HG02970 (cell line): ENCODE data around the gene UROS.

Experiments used
- ATAC-seq: cut with Tn5 transposase; IDR thresholded peaks from one replicate; pipeline ENCODE4 v1.9.1; 2021; ENCODE audit warnings: mild to moderate bottlenecking, moderate library complexity, moderate number of reproducible peaks; ENCODE audit not compliant: unreplicated experiment, low FRiP score

The UROS gene

GRCh38 chr10:125795128-125795527, 27.9 kb downstream of the UROS start:
- ATAC-seq: no peak

DNA sequence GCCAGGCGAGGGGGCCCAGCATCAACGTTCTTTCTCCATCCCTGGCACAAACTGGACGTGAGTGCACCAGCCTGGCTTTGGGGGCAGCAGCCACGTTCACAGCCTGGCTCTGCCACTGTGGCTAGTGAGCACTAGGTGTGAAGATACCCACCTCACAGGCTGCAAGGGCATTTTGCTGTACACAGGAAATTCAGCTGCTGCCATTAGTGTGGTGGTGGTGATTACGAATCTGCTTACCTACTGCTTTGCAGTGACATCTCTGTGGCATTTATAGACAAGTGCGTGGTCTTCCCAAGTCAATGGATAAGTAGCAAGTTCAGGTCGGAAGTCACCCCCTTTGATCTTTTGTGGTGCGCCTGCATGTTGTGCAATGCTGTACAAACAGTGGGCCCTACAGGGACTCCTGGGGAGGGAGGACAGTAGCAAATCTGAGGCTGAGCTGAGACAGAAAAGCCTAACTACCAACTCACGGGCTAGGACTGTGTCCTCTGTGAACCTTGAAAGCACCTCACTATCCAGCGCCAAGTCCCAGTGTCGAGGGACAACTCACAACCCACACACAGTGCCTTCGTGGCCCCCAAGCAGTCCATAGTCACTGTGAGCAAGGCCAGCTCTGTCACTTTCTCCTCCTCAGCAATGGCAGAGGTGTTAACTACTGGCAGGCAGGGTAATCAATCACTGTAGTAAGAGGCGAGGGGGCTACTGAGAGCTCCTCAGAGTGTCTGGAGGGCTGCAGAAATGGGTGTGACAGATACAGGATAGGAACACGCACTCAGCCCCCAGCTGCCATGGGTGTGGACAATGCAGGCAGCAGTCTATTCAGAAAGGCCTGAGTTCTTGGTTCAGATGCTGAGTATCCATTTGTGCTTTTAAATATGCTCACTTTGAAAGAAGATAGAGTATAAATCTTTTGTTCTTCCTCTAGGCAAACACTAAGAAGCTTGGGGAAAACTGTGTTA, 30.4 kb downstream of the UROS start:
- no peak for ATAC-seq

- no peak for ATAC-seq
These were observed 34.7 kb downstream of the UROS start for GRCh38 chr10:125788156-125789034.

GRCh38 chr10:125785791-125786190, 37.3 kb downstream of the UROS start:
- no peak for ATAC-seq

- ATAC-seq: peak; percentile 74
These were observed 39.1 kb downstream of the UROS start for GRCh38 chr10:125783957-125784356.

DNA sequence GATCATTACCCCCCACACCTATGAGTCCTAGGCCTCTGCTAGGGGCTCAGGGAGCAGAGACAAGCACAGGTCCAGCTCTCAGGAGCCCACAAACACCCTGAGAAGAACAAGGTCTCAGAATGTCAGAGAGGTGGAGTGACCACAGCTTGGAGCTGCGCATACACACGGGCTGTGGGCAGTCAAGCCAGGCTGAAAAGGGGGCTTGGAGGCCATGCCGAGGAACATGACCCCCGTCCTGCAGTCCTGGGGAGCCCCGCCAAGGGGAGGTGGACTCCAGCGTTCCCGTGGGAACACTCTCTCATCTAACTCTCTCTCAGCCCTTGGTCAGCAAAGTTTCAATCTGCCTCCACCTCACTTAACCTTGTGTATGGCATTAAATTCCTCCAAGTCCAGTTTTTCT, 39.6 kb downstream of the UROS start:
- no peak for ATAC-seq

DNA sequence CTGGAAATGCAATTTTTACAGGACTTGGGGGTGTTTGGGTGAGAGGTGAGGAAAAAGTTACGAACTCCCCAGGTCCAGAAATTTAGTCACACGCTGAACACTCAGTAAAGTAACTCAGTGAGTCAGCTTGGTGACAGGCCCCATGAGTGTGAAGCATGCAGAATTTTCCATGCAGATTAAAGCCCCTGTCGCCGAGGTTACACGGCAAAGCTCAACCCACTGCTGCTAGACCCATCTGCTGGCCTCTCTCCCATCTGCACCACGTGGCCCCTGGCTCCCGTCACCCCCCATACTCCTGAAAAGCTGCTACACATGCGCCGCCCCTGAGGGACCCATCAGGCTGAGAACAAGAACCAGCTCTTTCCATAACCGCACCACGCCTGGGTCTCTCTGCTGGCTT, 40.4 kb downstream of the UROS start:
- ATAC-seq: no peak

GRCh38 chr10:125782054-125782453, 41.0 kb downstream of the UROS start:
- ATAC-seq: no peak

- no peak for ATAC-seq
These were observed 41.7 kb downstream of the UROS start for GRCh38 chr10:125781374-125781773.

DNA sequence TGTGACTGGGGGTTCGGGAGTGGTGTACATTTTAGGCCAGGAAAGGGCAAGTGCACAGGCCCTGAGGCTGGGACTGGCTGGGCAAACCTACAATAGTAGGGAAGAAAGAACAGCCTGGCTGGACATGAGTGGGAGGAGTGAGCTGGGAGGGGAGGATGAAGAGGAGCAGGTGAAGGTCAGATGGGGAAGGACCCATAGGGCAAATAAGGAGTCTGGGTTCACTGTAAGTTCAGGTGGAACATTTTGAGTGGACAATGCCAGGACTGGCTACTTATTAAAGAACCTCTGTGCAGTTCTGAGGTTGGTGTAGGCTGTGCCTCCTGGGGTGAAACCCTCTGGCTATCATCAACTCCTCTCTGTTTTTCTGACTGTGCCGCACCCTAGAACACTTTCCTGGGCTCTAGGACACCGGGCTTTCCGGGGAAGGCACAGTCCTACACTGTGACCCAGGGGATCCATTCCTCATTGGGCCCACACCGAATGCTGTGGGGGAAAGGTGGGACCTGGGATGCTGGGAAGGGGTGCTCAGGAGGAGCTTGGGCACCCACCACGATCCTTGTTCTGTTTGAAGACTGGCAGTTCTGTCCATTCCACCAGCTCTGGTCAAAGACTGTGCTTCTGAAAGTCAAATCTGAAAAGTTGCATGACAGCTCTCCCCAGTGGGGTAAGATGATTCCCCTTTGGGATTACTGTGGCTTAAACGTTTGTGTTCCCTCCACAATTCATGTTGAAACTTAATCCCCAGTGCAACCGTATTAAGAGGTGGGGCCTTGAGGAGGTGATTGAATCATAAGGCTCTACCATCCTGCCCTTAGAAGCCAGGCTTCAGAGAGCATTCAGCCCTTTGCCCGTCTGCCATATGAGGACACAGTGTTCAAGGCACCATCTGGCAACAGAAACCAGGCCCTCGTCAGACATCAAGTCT, 43.4 kb downstream of the UROS start:
- ATAC-seq: no peak

DNA sequence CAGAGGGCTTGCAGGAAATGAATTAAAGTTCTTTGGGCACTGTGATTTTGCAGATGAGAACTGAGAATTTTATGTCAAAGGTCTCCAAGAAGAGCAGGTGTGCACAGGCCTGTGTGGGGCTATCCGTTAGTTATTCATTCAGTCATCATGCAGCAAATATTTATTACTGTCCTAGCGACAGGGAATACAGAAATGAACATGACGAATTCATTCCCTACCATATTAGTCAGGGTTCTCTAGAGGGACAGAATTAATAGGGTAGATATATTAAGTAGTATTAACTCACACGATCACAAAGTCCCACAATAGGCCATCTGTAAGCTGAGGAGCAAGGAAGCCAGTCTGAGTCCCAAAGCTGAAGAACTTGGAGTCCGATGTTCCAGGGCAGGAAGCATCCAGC, 44.5 kb downstream of the UROS start:
- ATAC-seq: no peak

- ATAC-seq: no peak
These were observed 45.3 kb downstream of the UROS start for GRCh38 chr10:125777806-125778205.

- no peak for ATAC-seq
These were observed 47.5 kb downstream of the UROS start, which contains the start of gene MMP21 for GRCh38 chr10:125775491-125776106. Gene MMP21 (minus strand): TSS chr10:125775821. CDS start chr10:125775821, 0 bp downstream.

- ATAC-seq: no peak
These were observed 48.4 kb downstream of the UROS start for GRCh38 chr10:125774581-125775191.

DNA sequence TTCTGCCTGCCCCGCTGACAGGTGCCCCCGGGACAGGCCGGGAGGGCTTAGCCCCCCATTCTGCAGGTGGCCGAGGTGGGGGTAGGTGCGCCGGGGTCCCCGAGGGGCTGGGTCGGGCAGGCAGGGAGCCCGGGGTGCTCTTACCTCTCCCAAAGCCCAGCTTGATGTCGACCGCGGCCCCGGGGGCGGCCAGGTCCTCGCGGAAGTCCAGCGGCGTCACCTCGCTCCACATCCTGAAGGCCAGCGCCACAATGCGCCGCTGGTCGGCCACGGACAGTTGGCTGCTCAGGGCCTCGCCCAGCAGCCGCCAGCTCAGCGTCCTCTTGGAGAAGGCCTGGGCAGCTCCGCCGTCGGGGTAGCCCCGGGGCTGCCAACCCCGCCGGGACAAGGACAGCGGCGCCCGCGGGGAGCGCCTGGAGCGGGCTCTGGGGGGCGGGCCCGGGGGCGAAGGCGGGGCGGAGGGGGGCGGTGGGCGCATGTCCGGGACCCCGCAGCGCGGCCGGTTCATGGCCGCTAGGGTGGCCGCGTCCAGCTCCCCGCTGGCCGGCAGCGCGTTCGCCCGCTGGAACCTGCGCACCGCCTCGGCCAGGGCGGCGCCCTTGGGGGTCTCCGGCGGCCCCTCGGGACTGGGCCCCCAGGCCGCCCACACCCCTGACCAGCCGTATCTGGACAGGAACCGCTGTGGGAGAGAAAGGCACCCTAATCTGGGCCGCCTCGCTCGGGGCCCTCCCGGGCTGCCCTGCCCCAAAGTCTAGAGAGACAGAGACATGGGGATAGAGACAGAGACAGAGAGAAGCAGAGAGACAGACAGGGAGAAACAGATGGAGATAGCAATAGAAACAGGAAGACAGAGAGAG, 49.1 kb downstream of the UROS start:
- ATAC-seq: no peak

GRCh38 chr10:125772864-125773180, 50.2 kb downstream of the UROS start:
- ATAC-seq: no peak

- ATAC-seq: no peak
These were observed 50.8 kb downstream of the UROS start for GRCh38 chr10:125772112-125772863.

DNA sequence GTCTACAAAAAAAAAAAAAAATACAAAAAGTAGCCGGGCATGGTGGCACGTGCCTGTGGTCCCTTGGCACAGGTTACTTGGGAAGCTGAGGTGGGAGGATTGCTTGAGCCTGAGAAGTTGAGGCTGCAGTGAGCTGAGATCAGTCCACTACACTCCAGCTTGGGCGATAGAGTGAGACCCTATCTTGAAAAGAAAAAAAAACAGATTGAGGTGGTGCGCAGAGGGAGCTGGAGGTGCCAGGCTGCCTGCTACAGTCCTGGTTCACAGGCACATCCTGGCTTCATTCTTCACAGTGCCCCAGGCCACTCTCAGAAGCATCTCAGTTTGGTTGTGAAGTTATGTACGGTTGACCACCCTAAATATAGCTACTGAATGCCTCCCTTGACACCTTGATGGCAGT, 52.2 kb downstream of the UROS start:
- no peak for ATAC-seq
